ENCODE measurements around the gene NUP50. TPM values are rescaled to one million over a fixed set of nuclear protein-coding genes. Genes with fewer than 3 reads are reported as not detected.

The NUP50 gene
- total and polyA plus RNA-seq, 2 of the 13 experiments (the other 11 are each of a cell fraction or from before 2014, with no cell fraction given), result 14.2 to 52.4 TPM

- no peak for ATAC-seq
- intact Hi-C loops (cut with micrococcal nuclease; ENCODE audit: unreplicated experiment), result no loop called here
- TF ChIP-seq TERF1 (CRISPR knock-in tag; IDR thresholded peaks at IDR 0.05), result no peak
- no peak for TF ChIP-seq ZNF816 (CRISPR knock-in tag; IDR thresholded peaks at IDR 0.05; ENCODE audit: borderline replicate concordance)
- TF ChIP-seq ZBTB38 (CRISPR knock-in tag; IDR thresholded peaks at IDR 0.05), result 0 out of 2 replicates have a peak, but pooled peaks have one; percentile 9
- TF ChIP-seq ZBTB33 (CRISPR knock-in tag; IDR thresholded peaks at IDR 0.05), result peak; percentile 59; the same call in 1 of the 2 replicates
- TF ChIP-seq TFAP4 (IDR thresholded peaks at IDR 0.05; ENCODE audit: borderline replicate concordance, low read depth), result 0 out of 2 replicates have a peak, but pooled peaks have one; percentile 17
- no peak for TF ChIP-seq NFKBIZ (CRISPR knock-in tag; IDR thresholded peaks at IDR 0.05)
- TF ChIP-seq FOSL2 (CRISPR knock-in tag; IDR thresholded peaks at IDR 0.05), result peak; percentile 48; the same call in 1 of the 2 replicates
- no peak for TF ChIP-seq ZMYM3 (CRISPR knock-in tag; IDR thresholded peaks at IDR 0.05)
- TF ChIP-seq FOXA1 (IDR thresholded peaks at IDR 0.05), result no peak
- TF ChIP-seq FOXA1 (CRISPR knock-in tag; IDR thresholded peaks at IDR 0.05), result 0 out of 2 replicates have a peak, but pooled peaks have one; percentile 18
- no peak for TF ChIP-seq ZNF280B (CRISPR knock-in tag; IDR thresholded peaks at IDR 0.05; ENCODE audit: borderline replicate concordance)
- CTCF ChIA-PET (ENCODE audit: low intra/inter-chr PET ratio, low total read pairs), result no interaction called here
- Histone ChIP-seq H3K36me3 (replicated peaks in 1 of 2; ENCODE audit: control insufficient read depth in 1 of 2, insufficient read depth in 2 of 2, low read length in 2 of 2) (peaks cover 9 to 14% of the 10 kb centered on the region in 2 experiments; a peak in 3 of 5 replicates), H2AFZ (ENCODE audit: low read length) (no peak overlapping the region), H3K27me3 (ENCODE audit: control insufficient read depth in 1 of 2, insufficient read depth in 2 of 2, low read length in 2 of 2) (no peaks in the 10 kb centered on the region), H3K9me3 (ENCODE audit: low read length) (no peaks in the 10 kb centered on the region), H3K4me1 (ENCODE audit: insufficient read depth, low read length) (no peaks in the 10 kb centered on the region), H3K27ac (ENCODE audit: extremely low read length, insufficient read depth, low read length) (no peak overlapping the region), H3K4me3 (replicated peaks in 1 of 3; ENCODE audit: insufficient read depth in 1 of 3, low read depth in 2 of 3, low read length in 3 of 3) (no peak overlapping the region), H3K79me2 (ENCODE audit: insufficient read depth, low read length) (no peaks in the 10 kb centered on the region), H3K9ac (ENCODE audit: insufficient read depth, low read depth, low read length) (no peak overlapping the region), H4K20me1 (ENCODE audit: insufficient read depth, low read length) (peaks cover 10% of the 10 kb centered on the region; the same call in 1 of the 2 replicates), H3K4me2 (ENCODE audit: low read depth, low read length) (no peak overlapping the region)
- POLR2A ChIA-PET, result interaction anchor here (1.2 kb wide), 1 partner anchor 45 kb away, joined by 3 read pairs; the partner anchor contains the start of gene NUP50
- in situ Hi-C loops (cut with HindIII; ENCODE audit: extremely low pct_ligation_motif_present, low pct_unique_long_range_greater_than_20kb), result no loop called here
- no TSS peak for BruUV-seq (replicated peaks)
- 96% methylated on average over 16 of the region's 24 CpGs for WGBS (ENCODE audit: low lambda C conversion rate)
- no peak for DNase-seq (ENCODE audit: low spot score)
- FAIRE-seq, result no peak
Measured at GRCh38 chr22:45207981-45208664, 44.4 kb downstream of the NUP50 start.
